ENCODE results near the gene NRROS.

Gene NRROS

DNA sequence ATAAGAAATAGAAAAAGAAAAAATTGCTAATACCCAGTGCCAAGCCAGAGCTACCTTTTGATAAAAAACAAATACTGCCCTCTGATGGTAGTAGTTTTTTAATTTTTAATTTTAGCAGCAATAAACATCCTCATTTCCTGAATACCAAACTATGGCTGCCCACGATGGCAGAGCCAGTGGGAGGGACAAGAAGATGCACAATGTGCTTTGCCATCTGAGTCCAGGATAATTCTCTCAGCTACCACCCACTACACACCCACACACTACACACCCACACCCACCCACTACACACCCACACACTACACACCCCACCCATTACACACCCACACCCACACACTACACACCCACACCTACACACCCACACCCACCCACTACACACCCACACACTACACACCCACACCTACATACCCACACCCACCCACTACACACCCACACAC is 54.7 kb downstream of the NRROS start:
- peak; percentile 60 for ATAC-seq
- TF ChIP-seq SNAI2 (CRISPR knock-in tag; IDR thresholded peaks at IDR 0.05), result no peak
- TF ChIP-seq ISL1 (CRISPR knock-in tag; IDR thresholded peaks at IDR 0.05), result no peak
- no peak for TF ChIP-seq GLIS3 (CRISPR knock-in tag; IDR thresholded peaks at IDR 0.05)
- no peak for TF ChIP-seq BACH2 (CRISPR knock-in tag; IDR thresholded peaks at IDR 0.05; ENCODE audit: borderline replicate concordance)
- no peak for TF ChIP-seq ZC3H10 (CRISPR knock-in tag; IDR thresholded peaks at IDR 0.05)
- no peak for TF ChIP-seq ESRRG (CRISPR knock-in tag; IDR thresholded peaks at IDR 0.05)
- TF ChIP-seq ZNF70 (CRISPR knock-in tag; IDR thresholded peaks at IDR 0.05), result no peak
- TF ChIP-seq ZNF565 (CRISPR knock-in tag; conservative IDR thresholded peaks at IDR 0.05; ENCODE audit: low read depth), result no peak
- TF ChIP-seq, protein P1, sequence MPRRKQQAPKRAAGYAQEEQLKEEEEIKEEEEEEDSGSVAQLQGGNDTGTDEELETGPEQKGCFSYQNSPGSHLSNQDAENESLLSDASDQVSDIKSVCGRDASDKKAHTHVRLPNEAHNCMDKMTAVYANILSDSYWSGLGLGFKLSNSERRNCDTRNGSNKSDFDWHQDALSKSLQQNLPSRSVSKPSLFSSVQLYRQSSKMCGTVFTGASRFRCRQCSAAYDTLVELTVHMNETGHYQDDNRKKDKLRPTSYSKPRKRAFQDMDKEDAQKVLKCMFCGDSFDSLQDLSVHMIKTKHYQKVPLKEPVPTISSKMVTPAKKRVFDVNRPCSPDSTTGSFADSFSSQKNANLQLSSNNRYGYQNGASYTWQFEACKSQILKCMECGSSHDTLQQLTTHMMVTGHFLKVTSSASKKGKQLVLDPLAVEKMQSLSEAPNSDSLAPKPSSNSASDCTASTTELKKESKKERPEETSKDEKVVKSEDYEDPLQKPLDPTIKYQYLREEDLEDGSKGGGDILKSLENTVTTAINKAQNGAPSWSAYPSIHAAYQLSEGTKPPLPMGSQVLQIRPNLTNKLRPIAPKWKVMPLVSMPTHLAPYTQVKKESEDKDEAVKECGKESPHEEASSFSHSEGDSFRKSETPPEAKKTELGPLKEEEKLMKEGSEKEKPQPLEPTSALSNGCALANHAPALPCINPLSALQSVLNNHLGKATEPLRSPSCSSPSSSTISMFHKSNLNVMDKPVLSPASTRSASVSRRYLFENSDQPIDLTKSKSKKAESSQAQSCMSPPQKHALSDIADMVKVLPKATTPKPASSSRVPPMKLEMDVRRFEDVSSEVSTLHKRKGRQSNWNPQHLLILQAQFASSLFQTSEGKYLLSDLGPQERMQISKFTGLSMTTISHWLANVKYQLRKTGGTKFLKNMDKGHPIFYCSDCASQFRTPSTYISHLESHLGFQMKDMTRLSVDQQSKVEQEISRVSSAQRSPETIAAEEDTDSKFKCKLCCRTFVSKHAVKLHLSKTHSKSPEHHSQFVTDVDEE (CRISPR knock-in tag; IDR thresholded peaks at IDR 0.05), result no peak
- no peak for TF ChIP-seq ZNF8 (CRISPR knock-in tag; IDR thresholded peaks at IDR 0.05)
- TF ChIP-seq, protein P2, sequence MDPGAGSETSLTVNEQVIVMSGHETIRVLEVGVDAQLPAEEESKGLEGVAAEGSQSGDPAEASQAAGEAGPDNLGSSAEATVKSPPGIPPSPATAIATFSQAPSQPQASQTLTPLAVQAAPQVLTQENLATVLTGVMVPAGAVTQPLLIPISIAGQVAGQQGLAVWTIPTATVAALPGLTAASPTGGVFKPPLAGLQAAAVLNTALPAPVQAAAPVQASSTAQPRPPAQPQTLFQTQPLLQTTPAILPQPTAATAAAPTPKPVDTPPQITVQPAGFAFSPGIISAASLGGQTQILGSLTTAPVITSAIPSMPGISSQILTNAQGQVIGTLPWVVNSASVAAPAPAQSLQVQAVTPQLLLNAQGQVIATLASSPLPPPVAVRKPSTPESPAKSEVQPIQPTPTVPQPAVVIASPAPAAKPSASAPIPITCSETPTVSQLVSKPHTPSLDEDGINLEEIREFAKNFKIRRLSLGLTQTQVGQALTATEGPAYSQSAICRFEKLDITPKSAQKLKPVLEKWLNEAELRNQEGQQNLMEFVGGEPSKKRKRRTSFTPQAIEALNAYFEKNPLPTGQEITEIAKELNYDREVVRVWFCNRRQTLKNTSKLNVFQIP (CRISPR knock-in tag; IDR thresholded peaks at IDR 0.05; ENCODE audit: borderline replicate concordance, low read depth), result no peak
- TF ChIP-seq, protein P3, sequence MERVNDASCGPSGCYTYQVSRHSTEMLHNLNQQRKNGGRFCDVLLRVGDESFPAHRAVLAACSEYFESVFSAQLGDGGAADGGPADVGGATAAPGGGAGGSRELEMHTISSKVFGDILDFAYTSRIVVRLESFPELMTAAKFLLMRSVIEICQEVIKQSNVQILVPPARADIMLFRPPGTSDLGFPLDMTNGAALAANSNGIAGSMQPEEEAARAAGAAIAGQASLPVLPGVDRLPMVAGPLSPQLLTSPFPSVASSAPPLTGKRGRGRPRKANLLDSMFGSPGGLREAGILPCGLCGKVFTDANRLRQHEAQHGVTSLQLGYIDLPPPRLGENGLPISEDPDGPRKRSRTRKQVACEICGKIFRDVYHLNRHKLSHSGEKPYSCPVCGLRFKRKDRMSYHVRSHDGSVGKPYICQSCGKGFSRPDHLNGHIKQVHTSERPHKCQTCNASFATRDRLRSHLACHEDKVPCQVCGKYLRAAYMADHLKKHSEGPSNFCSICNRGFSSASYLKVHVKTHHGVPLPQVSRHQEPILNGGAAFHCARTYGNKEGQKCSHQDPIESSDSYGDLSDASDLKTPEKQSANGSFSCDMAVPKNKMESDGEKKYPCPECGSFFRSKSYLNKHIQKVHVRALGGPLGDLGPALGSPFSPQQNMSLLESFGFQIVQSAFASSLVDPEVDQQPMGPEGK (CRISPR knock-in tag; IDR thresholded peaks at IDR 0.05; ENCODE audit: borderline replicate concordance), result no peak
- TF ChIP-seq PPARA (CRISPR knock-in tag; IDR thresholded peaks at IDR 0.05; ENCODE audit: borderline replicate concordance), result no peak
- no peak for TF ChIP-seq ZFP30 (CRISPR knock-in tag; IDR thresholded peaks at IDR 0.05)
- TF ChIP-seq OSR1 (CRISPR knock-in tag; IDR thresholded peaks at IDR 0.05), result no peak
- no peak for TF ChIP-seq TOX (CRISPR knock-in tag; IDR thresholded peaks at IDR 0.05; ENCODE audit: borderline replicate concordance)
- TF ChIP-seq RARB (CRISPR knock-in tag; IDR thresholded peaks at IDR 0.05), result no peak
- TF ChIP-seq, protein P4, sequence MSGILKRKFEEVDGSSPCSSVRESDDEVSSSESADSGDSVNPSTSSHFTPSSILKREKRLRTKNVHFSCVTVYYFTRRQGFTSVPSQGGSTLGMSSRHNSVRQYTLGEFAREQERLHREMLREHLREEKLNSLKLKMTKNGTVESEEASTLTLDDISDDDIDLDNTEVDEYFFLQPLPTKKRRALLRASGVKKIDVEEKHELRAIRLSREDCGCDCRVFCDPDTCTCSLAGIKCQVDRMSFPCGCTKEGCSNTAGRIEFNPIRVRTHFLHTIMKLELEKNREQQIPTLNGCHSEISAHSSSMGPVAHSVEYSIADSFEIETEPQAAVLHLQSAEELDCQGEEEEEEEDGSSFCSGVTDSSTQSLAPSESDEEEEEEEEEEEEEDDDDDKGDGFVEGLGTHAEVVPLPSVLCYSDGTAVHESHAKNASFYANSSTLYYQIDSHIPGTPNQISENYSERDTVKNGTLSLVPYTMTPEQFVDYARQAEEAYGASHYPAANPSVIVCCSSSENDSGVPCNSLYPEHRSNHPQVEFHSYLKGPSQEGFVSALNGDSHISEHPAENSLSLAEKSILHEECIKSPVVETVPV (CRISPR knock-in tag; IDR thresholded peaks at IDR 0.05), result no peak
- no peak for TF ChIP-seq TCF4 (CRISPR knock-in tag; IDR thresholded peaks at IDR 0.05; ENCODE audit: borderline replicate concordance)
- TF ChIP-seq ZFP3 (CRISPR knock-in tag; IDR thresholded peaks at IDR 0.05), result no peak

DNA sequence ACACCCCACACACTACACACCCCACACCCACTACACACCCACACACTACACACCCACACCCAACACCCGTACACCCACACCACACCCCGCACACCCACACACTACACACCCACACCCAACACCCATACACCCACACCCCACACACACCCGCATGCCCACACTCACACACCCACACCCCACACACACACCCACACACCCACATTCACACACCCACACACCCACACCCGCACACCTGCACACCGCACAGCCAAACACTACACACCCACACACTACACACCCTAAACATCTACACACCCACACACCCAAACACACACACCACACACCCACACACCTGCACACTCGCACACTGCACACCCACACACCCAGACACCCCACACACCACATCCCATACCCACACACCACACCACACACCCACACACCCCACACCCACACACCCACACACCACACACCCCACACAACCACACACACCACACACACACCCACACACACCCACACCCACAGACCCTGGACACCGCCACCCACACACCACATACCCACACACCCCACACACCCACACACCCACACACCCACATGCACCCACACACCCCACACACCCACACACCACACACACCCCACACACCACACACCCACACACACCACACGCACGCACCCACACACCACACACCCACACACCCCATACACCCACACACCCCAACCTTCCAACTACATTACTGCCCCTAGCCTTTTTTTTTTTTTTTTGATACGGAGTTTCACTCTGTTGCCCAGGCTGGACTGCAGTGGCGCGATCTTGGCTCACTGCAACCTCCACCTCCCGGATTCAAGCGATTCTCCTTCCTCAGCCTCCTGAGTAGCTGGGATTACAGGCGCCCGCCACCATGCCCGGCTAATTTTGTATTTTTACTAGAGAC is 55.7 kb downstream of the NRROS start:
- no peak for ATAC-seq
- no peak for TF ChIP-seq ISL1 (CRISPR knock-in tag; IDR thresholded peaks at IDR 0.05)

DNA sequence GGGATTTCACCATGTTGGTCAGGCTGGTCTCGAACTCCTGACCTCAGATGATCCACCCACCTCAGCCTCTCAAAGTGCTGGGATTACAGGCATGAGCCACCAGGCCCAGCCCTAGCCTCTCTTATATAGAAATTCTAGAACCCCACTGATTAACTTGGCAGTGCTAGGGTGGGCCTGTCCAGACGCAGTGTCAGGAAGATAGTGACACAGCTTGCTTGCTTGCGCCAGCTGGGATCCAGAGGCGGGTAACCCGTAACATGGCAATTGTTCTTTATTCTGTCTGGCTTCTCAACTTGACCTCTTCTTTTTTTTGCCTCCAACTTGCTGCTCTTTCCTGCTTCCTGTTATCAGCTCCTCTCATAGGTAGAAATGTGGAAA is 56.3 kb downstream of the NRROS start:
- no peak for ATAC-seq
- no peak for TF ChIP-seq ARNTL (CRISPR knock-in tag; IDR thresholded peaks at IDR 0.05; ENCODE audit: borderline replicate concordance, low read depth)
- TF ChIP-seq OSR1 (CRISPR knock-in tag; IDR thresholded peaks at IDR 0.05), result no peak
- TF ChIP-seq ZFP3 (CRISPR knock-in tag; IDR thresholded peaks at IDR 0.05), result no peak
- TF ChIP-seq, protein P2 (CRISPR knock-in tag; IDR thresholded peaks at IDR 0.05; ENCODE audit: borderline replicate concordance, low read depth), result no peak
- no peak for TF ChIP-seq SNAI2 (CRISPR knock-in tag; IDR thresholded peaks at IDR 0.05)
- no peak for TF ChIP-seq BACH2 (CRISPR knock-in tag; IDR thresholded peaks at IDR 0.05; ENCODE audit: borderline replicate concordance)
- no peak for TF ChIP-seq GLIS3 (CRISPR knock-in tag; IDR thresholded peaks at IDR 0.05)
- no peak for TF ChIP-seq TCF4 (CRISPR knock-in tag; IDR thresholded peaks at IDR 0.05; ENCODE audit: borderline replicate concordance)
- no peak for TF ChIP-seq TOX (CRISPR knock-in tag; IDR thresholded peaks at IDR 0.05; ENCODE audit: borderline replicate concordance)
- TF ChIP-seq, protein P4 (CRISPR knock-in tag; IDR thresholded peaks at IDR 0.05), result no peak
- no peak for TF ChIP-seq PPARA (CRISPR knock-in tag; IDR thresholded peaks at IDR 0.05; ENCODE audit: borderline replicate concordance)
- TF ChIP-seq, protein P1 (CRISPR knock-in tag; IDR thresholded peaks at IDR 0.05), result no peak
- no peak for TF ChIP-seq ZC3H10 (CRISPR knock-in tag; IDR thresholded peaks at IDR 0.05)
- TF ChIP-seq ZNF8 (CRISPR knock-in tag; IDR thresholded peaks at IDR 0.05), result no peak
- no peak for TF ChIP-seq RARB (CRISPR knock-in tag; IDR thresholded peaks at IDR 0.05)
- TF ChIP-seq ZFP30 (CRISPR knock-in tag; IDR thresholded peaks at IDR 0.05), result no peak

Data from SK-N-SH treated with all-trans-retinoic acid at 6 μM for 48 hours (cell line).